Uterus (tissue), 2 donors: ENCODE measurements around the gene ABCC8.

ENCODE experiments used
- POLR2A ChIP-seq, 2 donors: fragments of 450-650 bp; IDR thresholded peaks; one replicate each; pipeline ENCODE4 v1.6.1; 2016; ENCODE audit warnings: antibody characterized with exemption in 2 of 2, mild to moderate bottlenecking in 1 of 2, moderate library complexity in 1 of 2
- TF ChIP-seq, protein P1 (sequence below), 4 experiments: fragments of 200-600 bp in 2 of 4; fragments of 450-650 bp in 2 of 4; sonication (generic) in 2 of 4; IDR thresholded peaks; one replicate each; pipeline ENCODE4 v1.5.1; 2016 to 2019; ENCODE audit warnings: antibody characterized with exemption in 4 of 4, mild to moderate bottlenecking in 2 of 4, moderate library complexity in 1 of 4

DNA sequence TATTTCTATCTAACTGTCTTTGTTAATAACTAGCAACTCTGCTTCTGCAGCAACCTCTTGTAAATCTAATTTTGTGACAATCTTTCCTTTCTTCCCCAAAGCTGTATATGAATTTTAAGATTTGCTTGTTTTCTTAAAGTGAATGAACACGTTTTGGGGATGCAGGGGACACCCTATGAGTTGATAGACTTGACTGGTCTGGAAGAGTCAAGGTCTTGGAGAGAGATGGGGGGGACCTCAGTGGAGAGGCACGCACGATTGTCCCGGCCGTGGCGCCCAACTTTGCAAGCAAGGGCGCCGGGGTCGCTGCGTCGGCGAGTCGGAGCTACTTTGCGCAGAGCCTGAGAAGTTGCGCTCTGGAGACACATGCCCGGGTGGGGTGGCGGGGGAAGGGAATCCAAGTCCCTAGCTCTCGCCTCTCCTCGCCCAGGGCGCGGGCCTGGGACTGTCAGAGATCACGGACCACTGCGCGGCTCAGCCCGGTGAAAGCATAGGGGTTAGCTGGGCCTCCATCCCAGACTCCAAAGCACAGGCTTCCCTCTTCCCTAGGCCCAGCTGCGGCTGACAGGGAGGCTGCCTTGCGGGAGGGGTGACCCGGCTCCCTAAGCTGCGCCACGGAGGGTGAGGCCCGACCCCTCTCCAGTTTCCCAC, 854 bp downstream of the ABCC8 start:
- TF ChIP-seq, protein P1, sequence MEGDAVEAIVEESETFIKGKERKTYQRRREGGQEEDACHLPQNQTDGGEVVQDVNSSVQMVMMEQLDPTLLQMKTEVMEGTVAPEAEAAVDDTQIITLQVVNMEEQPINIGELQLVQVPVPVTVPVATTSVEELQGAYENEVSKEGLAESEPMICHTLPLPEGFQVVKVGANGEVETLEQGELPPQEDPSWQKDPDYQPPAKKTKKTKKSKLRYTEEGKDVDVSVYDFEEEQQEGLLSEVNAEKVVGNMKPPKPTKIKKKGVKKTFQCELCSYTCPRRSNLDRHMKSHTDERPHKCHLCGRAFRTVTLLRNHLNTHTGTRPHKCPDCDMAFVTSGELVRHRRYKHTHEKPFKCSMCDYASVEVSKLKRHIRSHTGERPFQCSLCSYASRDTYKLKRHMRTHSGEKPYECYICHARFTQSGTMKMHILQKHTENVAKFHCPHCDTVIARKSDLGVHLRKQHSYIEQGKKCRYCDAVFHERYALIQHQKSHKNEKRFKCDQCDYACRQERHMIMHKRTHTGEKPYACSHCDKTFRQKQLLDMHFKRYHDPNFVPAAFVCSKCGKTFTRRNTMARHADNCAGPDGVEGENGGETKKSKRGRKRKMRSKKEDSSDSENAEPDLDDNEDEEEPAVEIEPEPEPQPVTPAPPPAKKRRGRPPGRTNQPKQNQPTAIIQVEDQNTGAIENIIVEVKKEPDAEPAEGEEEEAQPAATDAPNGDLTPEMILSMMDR (IDR thresholded peaks at IDR 0.05), result no peak
- TF ChIP-seq POLR2A (IDR thresholded peaks at IDR 0.05), result no peak
